HepG2 (cell line): ENCODE measurements around the gene RBCK1. TPM values are rescaled to one million over a fixed set of nuclear protein-coding genes. Genes with fewer than 3 reads are reported as not detected.

Experiments used
- AGO2 ChIP-seq: fragments of 200-400 bp; formaldehyde crosslinking; optimal IDR thresholded peaks from 2 replicates; pipeline ENCODE3; 2017; ENCODE audit warnings: mild to moderate bottlenecking, low read depth, low read length, moderate library complexity
- DNMT1 ChIP-seq: sonication (generic); formaldehyde crosslinking; IDR thresholded peaks from 2 replicates; pipeline ENCODE4 v1.5.1; 2020; ENCODE audit warnings: mild to moderate bottlenecking, missing genetic modification reagents
- LCORL ChIP-seq, 2 experiments: fragments of 450-650 bp in 1 of 2; sonication (generic) in 1 of 2; formaldehyde crosslinking in 1 of 2; IDR thresholded peaks; 2 replicates each; pipeline versions ENCODE4 v1.5.0 to v1.6.1; 2017 to 2020; ENCODE audit warnings: antibody characterized with exemption in 1 of 2, missing genetic modification reagents in 1 of 2
- SP140L ChIP-seq: sonication (generic); formaldehyde crosslinking; IDR thresholded peaks from 2 replicates; pipeline ENCODE4 v1.4.0; 2020; ENCODE audit warnings: missing genetic modification reagents, borderline replicate concordance
- SRSF1 ChIP-seq: fragments of 200-400 bp; formaldehyde crosslinking; optimal IDR thresholded peaks from 2 replicates; pipeline ENCODE3; 2017; ENCODE audit warnings: mild to moderate bottlenecking, low read depth, low read length, moderate library complexity
- SRY ChIP-seq: sonication (generic); formaldehyde crosslinking; IDR thresholded peaks from 2 replicates; pipeline ENCODE4 v1.8.0; 2022; ENCODE audit warnings: mild to moderate bottlenecking, missing genetic modification reagents
- ZC3H13 ChIP-seq: sonication (generic); formaldehyde crosslinking; IDR thresholded peaks from 2 replicates; pipeline ENCODE4 v1.8.1; 2023; ENCODE audit warnings: mild to moderate bottlenecking, missing genetic modification reagents, moderate library complexity
- ZFP37 ChIP-seq: sonication (generic); formaldehyde crosslinking; IDR thresholded peaks from 2 replicates; pipeline ENCODE4 v1.4.0; 2020; ENCODE audit warnings: missing genetic modification reagents, borderline replicate concordance
- ZNF12 ChIP-seq: sonication (generic); formaldehyde crosslinking; IDR thresholded peaks from 2 replicates; pipeline ENCODE4 v1.5.0; 2020; ENCODE audit warnings: missing genetic modification reagents
- ZNF441 ChIP-seq: sonication (generic); formaldehyde crosslinking; IDR thresholded peaks from 2 replicates; pipeline ENCODE4 v1.7.0; 2021; ENCODE audit warnings: missing genetic modification reagents, borderline replicate concordance
- ZNF468 ChIP-seq: sonication (generic); formaldehyde crosslinking; IDR thresholded peaks from 2 replicates; pipeline ENCODE4 v1.8.0; 2022; ENCODE audit warnings: mild to moderate bottlenecking, moderate library complexity, missing genetic modification reagents
- ZNF496 ChIP-seq: sonication (generic); formaldehyde crosslinking; IDR thresholded peaks from 2 replicates; pipeline ENCODE4 v1.8.1; 2023; ENCODE audit warnings: mild to moderate bottlenecking, moderate library complexity, missing genetic modification reagents; ENCODE audit not compliant: insufficient replicate concordance
- ZNF572 ChIP-seq: sonication (generic); formaldehyde crosslinking; IDR thresholded peaks from 2 replicates; pipeline ENCODE4 v1.5.1; 2020; ENCODE audit warnings: mild to moderate bottlenecking, missing genetic modification reagents
- ZNF598 ChIP-seq: sonication (generic); formaldehyde crosslinking; IDR thresholded peaks from 2 replicates; pipeline ENCODE4 v1.5.1; 2020; ENCODE audit warnings: mild to moderate bottlenecking, missing genetic modification reagents, borderline replicate concordance
- ZNF766 ChIP-seq: sonication (generic); formaldehyde crosslinking; IDR thresholded peaks from 2 replicates; pipeline ENCODE4 v1.5.0; 2020; ENCODE audit warnings: missing genetic modification reagents, borderline replicate concordance
- ZNF788 ChIP-seq: sonication (generic); formaldehyde crosslinking; IDR thresholded peaks from 2 replicates; pipeline ENCODE4 v1.5.0; 2020; ENCODE audit warnings: mild to moderate bottlenecking, missing genetic modification reagents, borderline replicate concordance
- polyA plus RNA-seq, 8 experiments: library from polyadenylated mRNA; depleted of rRNA in 3 of 8; stranded (reverse) in 7 of 8; unstranded in 1 of 8; fragments of >200 nt; fragmentation: Illumina TruSeq in 4 of 8; extraction: Trizol in 4 of 8; gene quantifications; 2 replicates each; pipeline versions ENCODE4 v1.2.1 to v1.2.3, GENCODE V29; 2011 to 2016; ENCODE audit warnings: low read depth in 4 of 8, missing spikeins in 1 of 8, mixed read lengths in 1 of 8; ENCODE audit not compliant: insufficient read depth in 1 of 8
- total RNA-seq, 5 experiments: library from RNA; depleted of rRNA; stranded (reverse); fragments of >200 nt; fragmentation: Illumina TruSeq; extraction: Trizol; gene quantifications; 2 replicates each; pipeline ENCODE4 v1.2.3, GENCODE V29; 2016; ENCODE audit warnings: low read depth in 1 of 5
- TF ChIP-seq, protein P1 (sequence below), 2 experiments: sonication (generic) in 1 of 2; formaldehyde crosslinking in 1 of 2; IDR thresholded peaks; 2 replicates each; pipeline versions ENCODE4 v1.4.0 to v1.6.1; 2018 to 2020; ENCODE audit warnings: missing genetic modification reagents in 2 of 2, borderline replicate concordance in 1 of 2, low read depth in 1 of 2, mild to moderate bottlenecking in 1 of 2, missing biosample characterization in 1 of 2
- TF ChIP-seq, protein P2 (sequence below): sonication (generic); formaldehyde crosslinking; IDR thresholded peaks from 2 replicates; pipeline ENCODE4 v1.4.0; 2020; ENCODE audit warnings: mild to moderate bottlenecking, low read depth, missing genetic modification reagents
- TF ChIP-seq, protein P3 (sequence below): sonication (generic); formaldehyde crosslinking; IDR thresholded peaks from 2 replicates; pipeline ENCODE4 v1.4.0; 2020; ENCODE audit warnings: missing genetic modification reagents, low read depth, mild to moderate bottlenecking, borderline replicate concordance
- TF ChIP-seq, protein P4 (sequence below): sonication (generic); formaldehyde crosslinking; IDR thresholded peaks from 2 replicates; pipeline ENCODE4 v1.4.0; 2020; ENCODE audit warnings: mild to moderate bottlenecking, missing genetic modification reagents
- TF ChIP-seq, protein P5 (sequence below): sonication (generic); formaldehyde crosslinking; IDR thresholded peaks from 2 replicates; pipeline ENCODE4 v1.8.0; 2022; ENCODE audit warnings: mild to moderate bottlenecking, missing genetic modification reagents

RBCK1 gene
- total and polyA plus RNA-seq, 2 of the 13 experiments (the other 11 are each of a cell fraction or from before 2014, with no cell fraction given) = 149 to 215 TPM

DNA sequence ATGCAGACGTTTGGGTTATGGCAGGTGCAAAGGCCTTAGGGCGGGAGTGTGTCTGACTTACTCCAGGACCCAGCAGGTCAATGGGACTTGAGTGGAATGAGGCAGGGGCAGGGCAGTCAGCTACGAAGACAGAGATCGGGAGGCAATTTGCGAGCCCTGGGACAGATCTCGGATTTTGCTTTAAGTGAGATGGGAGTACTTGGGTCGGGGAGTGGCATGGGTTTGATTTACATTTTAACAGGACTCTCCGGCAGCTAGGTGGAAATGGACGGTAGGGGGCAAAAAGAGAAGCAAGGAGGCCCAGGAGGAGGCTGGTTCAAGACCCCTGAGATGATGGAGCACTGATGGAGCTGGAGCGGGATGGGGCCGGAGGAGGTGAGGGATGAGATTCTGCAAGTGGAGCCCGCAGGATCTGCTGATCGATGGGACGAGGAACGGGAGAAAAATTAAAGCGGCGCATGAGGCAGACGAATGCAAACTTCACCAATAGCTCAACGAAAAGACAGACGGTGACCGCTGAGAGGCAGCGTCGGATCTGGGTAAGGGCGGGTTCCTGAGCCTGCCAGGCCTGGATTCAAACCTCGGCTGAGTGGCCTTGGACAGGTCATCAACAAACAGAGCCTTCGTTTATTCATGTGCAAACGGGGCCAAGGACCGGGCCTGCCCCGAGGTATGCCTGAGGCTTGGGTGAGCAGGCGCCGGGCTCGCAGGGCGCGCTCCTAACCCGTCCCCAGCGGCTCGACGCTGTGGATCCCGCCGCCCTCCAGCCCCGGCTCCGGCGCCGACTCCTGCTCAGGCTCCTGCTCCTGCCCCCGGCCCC is 756 bp upstream of the RBCK1 start (continued):
- TF ChIP-seq, protein P1, sequence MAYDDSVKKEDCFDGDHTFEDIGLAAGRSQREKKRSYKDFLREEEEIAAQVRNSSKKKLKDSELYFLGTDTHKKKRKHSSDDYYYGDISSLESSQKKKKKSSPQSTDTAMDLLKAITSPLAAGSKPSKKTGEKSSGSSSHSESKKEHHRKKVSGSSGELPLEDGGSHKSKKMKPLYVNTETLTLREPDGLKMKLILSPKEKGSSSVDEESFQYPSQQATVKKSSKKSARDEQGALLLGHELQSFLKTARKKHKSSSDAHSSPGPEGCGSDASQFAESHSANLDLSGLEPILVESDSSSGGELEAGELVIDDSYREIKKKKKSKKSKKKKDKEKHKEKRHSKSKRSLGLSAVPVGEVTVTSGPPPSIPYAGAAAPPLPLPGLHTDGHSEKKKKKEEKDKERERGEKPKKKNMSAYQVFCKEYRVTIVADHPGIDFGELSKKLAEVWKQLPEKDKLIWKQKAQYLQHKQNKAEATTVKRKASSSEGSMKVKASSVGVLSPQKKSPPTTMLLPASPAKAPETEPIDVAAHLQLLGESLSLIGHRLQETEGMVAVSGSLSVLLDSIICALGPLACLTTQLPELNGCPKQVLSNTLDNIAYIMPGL (CRISPR knock-in tag; IDR thresholded peaks at IDR 0.05; ENCODE audit: borderline replicate concordance in 1 of 2, low read depth in 1 of 2) = peak in 1 of 2 experiments; percentile 49; a peak in 3 of 4 replicates
- peak; percentile 97 for TF ChIP-seq DNMT1 (CRISPR knock-in tag)
- TF ChIP-seq, protein P2, sequence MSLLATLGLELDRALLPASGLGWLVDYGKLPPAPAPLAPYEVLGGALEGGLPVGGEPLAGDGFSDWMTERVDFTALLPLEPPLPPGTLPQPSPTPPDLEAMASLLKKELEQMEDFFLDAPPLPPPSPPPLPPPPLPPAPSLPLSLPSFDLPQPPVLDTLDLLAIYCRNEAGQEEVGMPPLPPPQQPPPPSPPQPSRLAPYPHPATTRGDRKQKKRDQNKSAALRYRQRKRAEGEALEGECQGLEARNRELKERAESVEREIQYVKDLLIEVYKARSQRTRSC (CRISPR knock-in tag) = peak; percentile 71; the same call in 1 of the 2 replicates
- peak; percentile 94; the same call in 1 of the 2 replicates for TF ChIP-seq ZNF468
- TF ChIP-seq, protein P3, sequence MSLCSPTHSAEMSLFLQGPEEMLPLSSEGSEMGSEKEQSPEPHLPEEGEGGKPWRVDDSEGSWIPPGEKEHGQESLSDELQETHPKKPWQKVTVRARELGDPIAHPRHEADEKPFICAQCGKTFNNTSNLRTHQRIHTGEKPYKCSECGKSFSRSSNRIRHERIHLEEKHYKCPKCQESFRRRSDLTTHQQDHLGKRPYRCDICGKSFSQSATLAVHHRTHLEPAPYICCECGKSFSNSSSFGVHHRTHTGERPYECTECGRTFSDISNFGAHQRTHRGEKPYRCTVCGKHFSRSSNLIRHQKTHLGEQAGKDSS (CRISPR knock-in tag) = peak; percentile 66
- no peak for TF ChIP-seq SP140L (CRISPR knock-in tag)
- peak; percentile 82 for TF ChIP-seq SRSF1
- no peak for TF ChIP-seq LCORL (IDR thresholded peaks at IDR 0.05)
- peak; percentile 66; the same call in 1 of the 2 replicates for TF ChIP-seq LCORL (CRISPR knock-in tag; IDR thresholded peaks at IDR 0.05)
- TF ChIP-seq ZNF441 (CRISPR knock-in tag) = peak; percentile 89
- TF ChIP-seq, protein P4, sequence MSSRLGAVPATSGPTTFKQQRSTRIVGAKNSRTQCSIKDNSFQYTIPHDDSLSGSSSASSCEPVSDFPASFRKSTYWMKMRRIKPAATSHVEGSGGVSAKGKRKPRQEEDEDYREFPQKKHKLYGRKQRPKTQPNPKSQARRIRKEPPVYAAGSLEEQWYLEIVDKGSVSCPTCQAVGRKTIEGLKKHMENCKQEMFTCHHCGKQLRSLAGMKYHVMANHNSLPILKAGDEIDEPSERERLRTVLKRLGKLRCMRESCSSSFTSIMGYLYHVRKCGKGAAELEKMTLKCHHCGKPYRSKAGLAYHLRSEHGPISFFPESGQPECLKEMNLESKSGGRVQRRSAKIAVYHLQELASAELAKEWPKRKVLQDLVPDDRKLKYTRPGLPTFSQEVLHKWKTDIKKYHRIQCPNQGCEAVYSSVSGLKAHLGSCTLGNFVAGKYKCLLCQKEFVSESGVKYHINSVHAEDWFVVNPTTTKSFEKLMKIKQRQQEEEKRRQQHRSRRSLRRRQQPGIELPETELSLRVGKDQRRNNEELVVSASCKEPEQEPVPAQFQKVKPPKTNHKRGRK (CRISPR knock-in tag) = 0 out of 2 replicates have a peak, but pooled peaks have one; percentile 10
- TF ChIP-seq ZC3H13 (CRISPR knock-in tag) = peak; percentile 87
- TF ChIP-seq ZNF598 = peak; percentile 77; the same call in 1 of the 2 replicates
- TF ChIP-seq ZNF766 (CRISPR knock-in tag) = no peak; the same call in 1 of the 2 replicates
- TF ChIP-seq ZNF496 (CRISPR knock-in tag) = no peak
- peak; percentile 51; the same call in 1 of the 2 replicates for TF ChIP-seq ZFP37 (CRISPR knock-in tag)
- TF ChIP-seq AGO2 = peak; percentile 54
- 0 out of 2 replicates have a peak, but pooled peaks have one; percentile 16 for TF ChIP-seq ZNF572 (CRISPR knock-in tag)
- 0 out of 2 replicates have a peak, but pooled peaks have one; percentile 0 for TF ChIP-seq ZNF12 (CRISPR knock-in tag)
- peak; percentile 61 for TF ChIP-seq ZNF788
- TF ChIP-seq, protein P5, sequence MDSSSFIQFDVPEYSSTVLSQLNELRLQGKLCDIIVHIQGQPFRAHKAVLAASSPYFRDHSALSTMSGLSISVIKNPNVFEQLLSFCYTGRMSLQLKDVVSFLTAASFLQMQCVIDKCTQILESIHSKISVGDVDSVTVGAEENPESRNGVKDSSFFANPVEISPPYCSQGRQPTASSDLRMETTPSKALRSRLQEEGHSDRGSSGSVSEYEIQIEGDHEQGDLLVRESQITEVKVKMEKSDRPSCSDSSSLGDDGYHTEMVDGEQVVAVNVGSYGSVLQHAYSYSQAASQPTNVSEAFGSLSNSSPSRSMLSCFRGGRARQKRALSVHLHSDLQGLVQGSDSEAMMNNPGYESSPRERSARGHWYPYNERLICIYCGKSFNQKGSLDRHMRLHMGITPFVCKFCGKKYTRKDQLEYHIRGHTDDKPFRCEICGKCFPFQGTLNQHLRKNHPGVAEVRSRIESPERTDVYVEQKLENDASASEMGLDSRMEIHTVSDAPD (CRISPR knock-in tag) = peak; percentile 85; the same call in 1 of the 2 replicates
- peak; percentile 75; the same call in 1 of the 2 replicates for TF ChIP-seq SRY (CRISPR knock-in tag)
